Endodermal cell (in vitro differentiated cells): Measurements from ENCODE around the gene TM9SF1. TPM values are rescaled to one million over a fixed set of nuclear protein-coding genes. Genes with fewer than 3 reads are reported as not detected.
"Not testable (repeated sequence)": the region's sequence is repeated elsewhere in the genome, so short reads cannot be mapped to it uniquely, and the experiment has no call there.

ENCODE experiments used
- DNase-seq: peaks from one replicate; pipeline ENCODE4 v3.0.0-alpha.2; 2017
- H3K27ac ChIP-seq: 2 replicates; pipeline ENCODE4 v1.5.1; 2013; ENCODE audit warnings: mild to moderate bottlenecking, low read depth, low read length, moderate library complexity
- H3K27me3 ChIP-seq: 2 replicates; pipeline ENCODE4 v1.6.1; 2013; ENCODE audit warnings: mild to moderate bottlenecking, low read length, moderate library complexity; ENCODE audit not compliant: insufficient read depth, control insufficient read depth, poor library complexity, severe bottlenecking
- H3K36me3 ChIP-seq: 2 replicates; pipeline ENCODE4 v1.7.0; 2013; ENCODE audit warnings: mild to moderate bottlenecking, low read length, moderate library complexity; ENCODE audit not compliant: control insufficient read depth, insufficient read depth
- H3K4me1 ChIP-seq: one replicate; pipeline ENCODE4 v1.7.0; 2013; ENCODE audit warnings: low read length; ENCODE audit not compliant: control insufficient read depth, insufficient read depth
- H3K4me3 ChIP-seq: 2 replicates; pipeline ENCODE4 v1.5.1; 2013; ENCODE audit warnings: mild to moderate bottlenecking, low read length, moderate library complexity
- H3K9ac ChIP-seq: 2 replicates; pipeline ENCODE4 v1.6.1; 2013; ENCODE audit warnings: mild to moderate bottlenecking, low read length, moderate library complexity; ENCODE audit not compliant: poor library complexity, severe bottlenecking; ENCODE audit errors: extremely low read depth
- H3K9me3 ChIP-seq: 2 replicates; pipeline ENCODE4 v1.6.1; 2013; ENCODE audit warnings: mild to moderate bottlenecking, low read length, moderate library complexity; ENCODE audit not compliant: control insufficient read depth
- H3K27ac Mint-ChIP-seq: 2 replicates; pipeline ENCODE4 v1.8.0; 2020; ENCODE audit warnings: mixed read lengths
- H3K27me3 Mint-ChIP-seq: 2 replicates; pipeline ENCODE4 v1.8.0; 2021; ENCODE audit warnings: mild to moderate bottlenecking, mixed read lengths; ENCODE audit not compliant: insufficient read depth
- H3K36me3 Mint-ChIP-seq: 2 replicates; pipeline ENCODE4 v1.8.0; 2020; ENCODE audit warnings: low read depth, mixed read lengths
- H3K4me1 Mint-ChIP-seq: 2 replicates; pipeline ENCODE4 v1.8.0; 2020; ENCODE audit warnings: mixed read lengths
- H3K4me3 Mint-ChIP-seq: 2 replicates; pipeline ENCODE4 v1.8.0; 2020; ENCODE audit warnings: mild to moderate bottlenecking, moderate library complexity, mixed read lengths
- H3K9me3 Mint-ChIP-seq: 2 replicates; pipeline ENCODE4 v1.8.0; 2020; ENCODE audit warnings: mild to moderate bottlenecking, mixed read lengths
- WGBS, 2 experiments: methylation state at CpG; one replicate each; pipeline versions ENCODE4 v1.1.5 to v1.1.7; 2013; ENCODE audit warnings: missing lambda C conversion rate in 2 of 2, mixed read lengths in 1 of 2; ENCODE audit not compliant: insufficient coverage in 1 of 2, insufficient read length in 1 of 2; 5-methylcytosine and 5-hydroxymethylcytosine counted together
- total RNA-seq, 2 donors: library from RNA; stranded (reverse); fragmentation: NEBNext Ultra II Directional in 1 of 2; extraction: Animal tissue kit (Norgen Biotek cat#: 25700) in 1 of 2; gene quantifications; 2 replicates in 1 of 2; 3 replicates in 1 of 2; pipeline ENCODE4 v1.2.1, GENCODE V29; 2021
- TF ChIP-seq, protein P1 (sequence below): fragments of 200-600 bp; sonication (generic); conservative IDR thresholded peaks from 2 replicates; pipeline ENCODE4 v1.5.0; 2021; ENCODE audit warnings: antibody characterized with exemption, mild to moderate bottlenecking

TM9SF1 gene
- total RNA-seq, 2 donors from 2014 or later, result 37.4 to 40.8 TPM

DNA sequence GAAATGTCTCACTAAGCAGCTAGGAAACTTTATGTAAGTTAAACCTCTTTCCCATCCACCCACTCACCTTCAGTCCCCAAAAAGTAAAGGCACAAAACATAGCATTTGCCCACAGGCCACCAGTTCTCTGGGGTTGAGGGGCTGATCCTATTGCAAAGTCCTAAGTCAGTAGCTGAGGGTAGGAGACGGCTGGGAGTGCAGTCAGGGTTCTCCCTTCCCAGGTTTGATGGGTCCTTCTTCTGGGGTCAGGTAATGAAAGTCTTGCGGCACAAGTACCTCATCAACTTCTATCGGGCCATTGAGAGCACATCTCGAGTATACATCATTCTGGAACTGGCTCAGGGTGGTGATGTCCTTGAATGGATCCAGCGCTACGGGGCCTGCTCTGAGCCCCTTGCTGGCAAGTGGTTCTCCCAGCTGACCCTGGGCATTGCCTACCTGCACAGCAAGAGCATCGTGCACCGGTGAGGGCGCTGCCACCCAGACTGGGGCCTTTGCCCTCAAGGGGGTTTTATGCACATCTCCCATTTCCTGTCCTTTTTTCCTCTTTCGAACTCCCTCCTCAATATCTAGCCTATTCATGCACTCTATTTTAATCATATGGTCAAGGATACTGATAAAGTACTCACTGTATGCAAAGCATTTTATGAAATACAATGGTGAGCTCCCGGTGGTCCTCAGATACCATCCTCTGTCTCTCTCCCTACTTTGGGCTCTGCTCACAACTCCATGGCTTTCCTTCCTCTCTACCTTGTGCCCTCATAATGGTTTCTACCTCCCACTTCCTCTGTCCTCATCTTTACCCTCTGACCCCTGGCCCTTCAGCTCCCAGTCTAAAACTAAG is 11.2 kb upstream of the TM9SF1 start:
- Histone ChIP-seq H3K9ac (no peak overlapping the region), H3K4me3 (no peak overlapping the region), H3K9me3 (peaks cover 18% of the 10 kb centered on the region), H3K36me3 (peaks cover 68% of the 10 kb centered on the region), H3K27ac (no peak overlapping the region), H3K4me1 (no peaks in the 10 kb centered on the region), H3K27me3 (no peaks in the 10 kb centered on the region)
- H3K4me1 Mint-ChIP-seq, result no peaks in the 10 kb centered on the region
- DNase-seq, result no peak
- no peaks in the 10 kb centered on the region for H3K27me3 Mint-ChIP-seq
- H3K36me3 Mint-ChIP-seq, result peaks cover 84% of the 10 kb centered on the region
- TF ChIP-seq, protein P1, sequence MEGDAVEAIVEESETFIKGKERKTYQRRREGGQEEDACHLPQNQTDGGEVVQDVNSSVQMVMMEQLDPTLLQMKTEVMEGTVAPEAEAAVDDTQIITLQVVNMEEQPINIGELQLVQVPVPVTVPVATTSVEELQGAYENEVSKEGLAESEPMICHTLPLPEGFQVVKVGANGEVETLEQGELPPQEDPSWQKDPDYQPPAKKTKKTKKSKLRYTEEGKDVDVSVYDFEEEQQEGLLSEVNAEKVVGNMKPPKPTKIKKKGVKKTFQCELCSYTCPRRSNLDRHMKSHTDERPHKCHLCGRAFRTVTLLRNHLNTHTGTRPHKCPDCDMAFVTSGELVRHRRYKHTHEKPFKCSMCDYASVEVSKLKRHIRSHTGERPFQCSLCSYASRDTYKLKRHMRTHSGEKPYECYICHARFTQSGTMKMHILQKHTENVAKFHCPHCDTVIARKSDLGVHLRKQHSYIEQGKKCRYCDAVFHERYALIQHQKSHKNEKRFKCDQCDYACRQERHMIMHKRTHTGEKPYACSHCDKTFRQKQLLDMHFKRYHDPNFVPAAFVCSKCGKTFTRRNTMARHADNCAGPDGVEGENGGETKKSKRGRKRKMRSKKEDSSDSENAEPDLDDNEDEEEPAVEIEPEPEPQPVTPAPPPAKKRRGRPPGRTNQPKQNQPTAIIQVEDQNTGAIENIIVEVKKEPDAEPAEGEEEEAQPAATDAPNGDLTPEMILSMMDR, result no peak
- no peak overlapping the region for H3K4me3 Mint-ChIP-seq
- H3K27ac Mint-ChIP-seq, result no peak overlapping the region
- 93 to 99% methylated on average over 7 to 11 of the region's 11 CpGs for WGBS, 2 experiments
- peaks cover 19% of the 10 kb centered on the region for H3K9me3 Mint-ChIP-seq

DNA sequence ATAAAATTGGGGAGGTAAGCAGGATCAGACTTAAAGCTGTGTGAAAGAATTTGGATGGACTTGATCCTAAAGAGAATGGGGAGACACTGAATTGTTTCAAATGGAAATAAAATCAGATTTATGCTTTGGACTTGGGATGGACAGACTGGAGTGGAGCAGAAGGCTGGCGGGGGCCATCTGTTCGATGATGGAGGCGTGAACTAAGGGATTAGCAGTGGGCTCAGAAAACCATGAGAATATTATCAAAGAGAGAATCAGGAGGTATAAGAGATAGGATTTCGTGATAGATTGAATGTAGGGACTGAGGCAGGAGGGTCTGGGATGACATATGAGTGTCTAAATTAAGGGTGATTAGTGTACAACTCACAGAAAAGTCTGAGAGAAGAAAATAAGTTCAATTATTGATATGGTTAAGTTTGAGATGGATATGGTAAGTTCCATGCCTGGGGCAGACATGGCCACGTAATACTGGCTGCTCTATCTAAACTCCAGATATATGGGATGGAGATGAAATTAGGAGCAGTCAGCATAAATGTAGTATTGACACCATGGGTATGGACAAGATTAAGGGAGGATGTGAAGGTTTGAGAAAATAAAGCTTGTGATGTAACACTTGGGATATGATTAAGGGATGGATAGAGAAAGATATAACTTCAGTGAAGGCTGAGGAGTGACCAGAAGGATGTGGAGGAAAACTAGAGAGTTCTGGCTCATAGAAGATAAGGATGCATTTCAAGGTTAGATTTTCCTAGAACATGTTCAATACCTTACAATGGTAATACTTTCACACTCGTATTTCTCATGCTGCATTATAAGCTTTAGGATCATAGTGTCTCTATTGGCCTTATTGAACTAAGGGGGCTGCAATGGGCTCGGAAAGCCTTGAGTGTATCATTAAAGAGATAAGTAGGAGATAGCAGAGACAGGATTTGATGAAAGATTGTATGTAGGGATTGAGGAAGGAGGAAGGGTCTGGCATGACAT is 9.2 kb upstream of the TM9SF1 start:
- Histone ChIP-seq H3K9ac (no peak overlapping the region), H3K36me3 (peaks cover 60% of the 10 kb centered on the region), H3K27ac (no peak overlapping the region), H3K4me1 (no peaks in the 10 kb centered on the region), H3K4me3 (no peak overlapping the region), H3K9me3 (peaks cover 23% of the 10 kb centered on the region), H3K27me3 (no peaks in the 10 kb centered on the region)
- Mint-ChIP-seq H3K9me3 (peaks cover 32% of the 10 kb centered on the region), H3K36me3 (peaks cover 81% of the 10 kb centered on the region), H3K4me1 (no peaks in the 10 kb centered on the region), H3K27me3 (no peaks in the 10 kb centered on the region), H3K27ac (no peak overlapping the region), H3K4me3 (no peak overlapping the region)
- DNase-seq, result no peak
- 95 to 99% methylated on average over 7 of the region's 7 CpGs for WGBS, 2 experiments
- TF ChIP-seq, protein P1, result no peak

DNA sequence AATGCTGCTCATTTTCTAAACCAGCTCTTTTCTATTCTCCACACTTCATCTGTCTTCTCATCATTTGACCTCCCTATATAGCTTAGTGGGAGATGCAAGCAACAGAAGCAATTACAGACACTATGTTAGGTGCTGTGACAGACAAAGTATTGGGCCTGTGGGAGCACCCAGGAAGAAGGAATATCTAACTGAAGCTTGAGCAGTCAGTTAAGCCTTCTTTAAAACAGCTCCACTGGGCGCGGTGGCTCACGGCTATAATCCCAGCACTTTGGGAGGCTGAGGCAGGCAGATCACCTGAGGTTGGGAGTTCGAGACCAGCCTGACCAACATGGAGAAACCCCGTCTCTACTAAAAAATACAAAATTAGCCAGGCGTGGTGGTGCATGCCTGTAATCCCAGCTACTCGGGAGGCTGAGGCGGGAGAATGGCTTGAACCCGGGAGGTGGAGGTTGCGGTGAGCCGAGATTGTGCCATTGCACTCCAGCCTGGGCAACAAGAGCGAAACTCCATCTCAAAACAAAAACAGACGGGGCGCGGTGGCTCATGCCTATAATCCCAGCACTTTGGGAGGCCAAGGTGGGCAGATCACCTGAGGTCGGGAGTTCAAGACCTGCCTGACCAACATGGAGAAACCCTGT is 8.1 kb upstream of the TM9SF1 start:
- Mint-ChIP-seq H3K9me3 (peaks cover 32% of the 10 kb centered on the region), H3K36me3 (peaks cover 84% of the 10 kb centered on the region)
- not testable (repeated sequence) for H3K4me1 Mint-ChIP-seq, H3K4me1 ChIP-seq, H3K27me3 Mint-ChIP-seq, H3K4me3 Mint-ChIP-seq, H3K27me3 ChIP-seq, H3K27ac Mint-ChIP-seq, H3K9ac ChIP-seq, DNase-seq, H3K27ac ChIP-seq
- peak overlapping the region; percentile 24 for H3K4me3 ChIP-seq
- H3K36me3 ChIP-seq, result peaks cover 61% of the 10 kb centered on the region
- peaks cover 23% of the 10 kb centered on the region for H3K9me3 ChIP-seq
- WGBS, 2 experiments, result 91 to 98% methylated on average over 10 to 15 of the region's 16 CpGs

DNA sequence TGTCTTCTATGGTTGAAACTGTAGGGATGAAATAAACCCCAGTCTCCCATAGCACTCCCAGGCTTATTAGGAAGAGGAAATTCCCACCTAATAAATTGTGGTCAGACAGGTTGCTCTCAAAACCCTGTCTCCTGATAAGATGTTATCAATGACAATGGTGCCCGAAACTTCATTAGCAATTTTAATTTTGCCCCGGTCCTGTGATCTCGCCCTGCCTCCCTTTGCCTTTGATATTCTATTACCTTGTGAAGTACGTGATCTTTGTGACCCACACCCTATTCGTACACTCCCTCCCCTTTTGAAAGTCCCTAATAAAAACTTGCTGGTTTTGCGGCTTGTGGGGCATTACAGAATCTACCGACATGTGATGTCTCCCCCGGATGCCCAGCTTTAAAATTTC is 7.3 kb upstream of the TM9SF1 start:
- not testable (repeated sequence) for H3K4me3 ChIP-seq, H3K27ac Mint-ChIP-seq, H3K4me3 Mint-ChIP-seq, H3K27ac ChIP-seq, H3K4me1 ChIP-seq, H3K27me3 ChIP-seq, H3K9ac ChIP-seq, H3K27me3 Mint-ChIP-seq, H3K4me1 Mint-ChIP-seq
- DNase-seq, result peak; percentile 58
- H3K36me3 ChIP-seq, result peaks cover 53% of the 10 kb centered on the region
- H3K9me3 ChIP-seq, result peaks cover 23% of the 10 kb centered on the region
- 66 to 69% methylated on average over 8 of the region's 8 CpGs for WGBS, 2 experiments
- H3K9me3 Mint-ChIP-seq, result peaks cover 32% of the 10 kb centered on the region
- H3K36me3 Mint-ChIP-seq, result peaks cover 76% of the 10 kb centered on the region
